Omental fat pad (tissue), 4 donors: Measurements from ENCODE around the gene LRRN1. TPM values are rescaled to one million over a fixed set of nuclear protein-coding genes. Genes with fewer than 3 reads are reported as not detected.

Source experiments
- ATAC-seq: fragments of 150-250 bp; one replicate; pipeline ENCODE4 v1.9.1; 2016; ENCODE audit warnings: mild to moderate bottlenecking, moderate library complexity; ENCODE audit not compliant: low FRiP score
- DNase-seq: peaks from one replicate; pipeline ENCODE4 v3.0.0-alpha.2; 2019; ENCODE audit warnings: low spot score
- total RNA-seq, 4 donors: library from RNA; depleted of rRNA; stranded (reverse); fragments of >200 nt; gene quantifications; one replicate each; pipeline ENCODE4 v1.1.0, GENCODE V29; 2016
- TF ChIP-seq, protein P1 (sequence below), 3 donors: fragments of 450-650 bp; IDR thresholded peaks; one replicate each; pipeline ENCODE4 v1.5.1; 2016 to 2017; ENCODE audit warnings: antibody characterized with exemption in 3 of 3, mild to moderate bottlenecking in 3 of 3, moderate library complexity in 2 of 3

Gene LRRN1
- total RNA-seq, 4 donors from 2014 or later: 0.32 to 4.7 (median 1.2) TPM

DNA sequence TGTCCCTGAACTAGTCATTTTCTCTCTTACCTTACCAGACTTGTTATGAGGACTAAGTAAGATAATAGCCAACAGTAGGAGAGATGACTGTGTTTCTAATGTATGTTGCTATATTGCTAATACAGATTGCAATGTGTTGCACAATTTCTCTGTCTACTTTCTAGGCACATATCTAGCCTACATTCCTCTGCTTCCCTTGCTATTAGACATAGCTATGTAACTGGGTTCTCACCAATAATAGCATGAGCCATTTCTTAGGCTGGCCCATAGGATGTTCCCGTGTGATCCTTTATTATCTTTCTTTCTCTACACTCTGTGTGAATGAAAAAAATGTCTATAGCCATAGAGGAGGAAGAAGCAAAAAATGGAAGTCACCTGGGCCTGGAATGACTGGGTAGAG is 6.8 kb upstream of the LRRN1 start:
- TF ChIP-seq, protein P1, sequence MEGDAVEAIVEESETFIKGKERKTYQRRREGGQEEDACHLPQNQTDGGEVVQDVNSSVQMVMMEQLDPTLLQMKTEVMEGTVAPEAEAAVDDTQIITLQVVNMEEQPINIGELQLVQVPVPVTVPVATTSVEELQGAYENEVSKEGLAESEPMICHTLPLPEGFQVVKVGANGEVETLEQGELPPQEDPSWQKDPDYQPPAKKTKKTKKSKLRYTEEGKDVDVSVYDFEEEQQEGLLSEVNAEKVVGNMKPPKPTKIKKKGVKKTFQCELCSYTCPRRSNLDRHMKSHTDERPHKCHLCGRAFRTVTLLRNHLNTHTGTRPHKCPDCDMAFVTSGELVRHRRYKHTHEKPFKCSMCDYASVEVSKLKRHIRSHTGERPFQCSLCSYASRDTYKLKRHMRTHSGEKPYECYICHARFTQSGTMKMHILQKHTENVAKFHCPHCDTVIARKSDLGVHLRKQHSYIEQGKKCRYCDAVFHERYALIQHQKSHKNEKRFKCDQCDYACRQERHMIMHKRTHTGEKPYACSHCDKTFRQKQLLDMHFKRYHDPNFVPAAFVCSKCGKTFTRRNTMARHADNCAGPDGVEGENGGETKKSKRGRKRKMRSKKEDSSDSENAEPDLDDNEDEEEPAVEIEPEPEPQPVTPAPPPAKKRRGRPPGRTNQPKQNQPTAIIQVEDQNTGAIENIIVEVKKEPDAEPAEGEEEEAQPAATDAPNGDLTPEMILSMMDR (IDR thresholded peaks at IDR 0.05): no peak
- DNase-seq (no peak), ATAC-seq (no peak)

GRCh38 chr3:3798631-3799113 is 559 bp upstream of the LRRN1 start:
- ATAC-seq: peak; percentile 70
- TF ChIP-seq, protein P1 (IDR thresholded peaks at IDR 0.05): no peak
- DNase-seq: no peak

- TF ChIP-seq, protein P1 (IDR thresholded peaks at IDR 0.05): no peak
- DNase-seq: no peak
- ATAC-seq: peak; percentile 25
Measured at GRCh38 chr3:3800080-3800455, 837 bp downstream of the LRRN1 start.

DNA sequence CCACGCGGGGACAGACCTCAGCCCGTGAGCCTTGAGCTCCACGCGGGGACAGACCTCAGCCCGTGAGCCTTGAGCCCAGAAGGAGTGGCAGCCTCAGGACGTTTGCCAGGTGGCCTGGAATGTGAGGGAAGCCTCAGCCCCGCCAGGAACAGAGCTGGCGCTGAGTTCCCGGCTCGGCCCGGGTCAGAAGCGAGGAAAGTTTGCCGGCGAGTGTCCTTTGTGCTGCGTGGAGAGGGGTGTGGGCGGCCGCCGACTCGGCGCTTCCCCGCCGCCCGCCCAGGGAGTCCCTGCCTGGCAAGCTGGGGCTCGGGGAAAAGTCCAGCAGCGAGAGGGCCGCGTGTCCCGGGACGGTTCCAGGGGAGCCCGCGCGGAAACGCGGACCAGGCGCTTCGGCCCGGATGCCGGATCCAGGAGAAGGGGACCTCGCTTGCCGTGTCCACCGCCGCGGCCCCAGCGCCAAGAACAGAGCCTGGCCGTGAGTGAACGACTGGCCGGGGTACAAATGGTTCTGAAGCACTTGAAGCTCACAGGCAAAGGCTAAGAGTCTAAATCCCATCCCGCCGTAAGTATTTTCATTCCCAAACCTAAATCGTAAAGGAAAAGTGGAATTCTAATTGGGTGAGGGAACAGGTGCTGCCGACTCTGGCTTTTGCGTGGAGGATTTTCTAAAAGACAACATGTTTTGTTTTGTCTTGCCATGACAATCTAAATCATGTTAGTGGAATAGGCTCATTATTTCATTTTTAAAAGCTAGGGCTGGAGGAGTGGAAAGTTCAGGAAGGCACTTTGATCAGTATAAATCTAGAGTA is 1.7 kb downstream of the LRRN1 start:
- DNase-seq (no peak), ATAC-seq (peak; percentile 18)
- TF ChIP-seq, protein P1 (IDR thresholded peaks at IDR 0.05): no peak

- ATAC-seq: no peak
- TF ChIP-seq, protein P1 (IDR thresholded peaks at IDR 0.05): no peak
- DNase-seq: no peak
Measured at GRCh38 chr3:3801494-3801841, 2.2 kb downstream of the LRRN1 start.

GRCh38 chr3:3802046-3802445 is 2.8 kb downstream of the LRRN1 start:
- ATAC-seq: no peak

More at GRCh38 chr3:3802046-3802445, 2.8 kb downstream of the LRRN1 start:
- TF ChIP-seq, protein P1 (IDR thresholded peaks at IDR 0.05): no peak
- no peak for DNase-seq
